PC-9 (cell line): ENCODE results near the gene MCM6. TPM values are rescaled to one million over a fixed set of nuclear protein-coding genes. Genes with fewer than 3 reads are reported as not detected.
"Not testable (repeated sequence)": the region's sequence is repeated elsewhere in the genome, so short reads cannot be mapped to it uniquely, and the experiment has no call there.

Source experiments
- BruUV-seq: library from RNA; stranded (reverse); fragments of 400-500 nt; replicated peaks from 2 replicates; lab custom pipeline; 2021; lab: Mats Ljungman, UMichigan
- CTCF ChIA-PET: fragments of 300-600 bp; sonication (Branson Sonifier 250); formaldehyde crosslinking; loops from one replicate; lab custom pipeline; 2022; ENCODE audit warnings: antibody characterized with exemption; lab: Charles Lee
- POLR2A ChIA-PET: fragments of 300-600 bp; sonication (Branson Sonifier 250); formaldehyde crosslinking; loops from one replicate; lab custom pipeline; 2022; ENCODE audit warnings: antibody characterized with exemption; ENCODE audit not compliant: unreplicated experiment; lab: Charles Lee
- DNase-seq, 2 experiments: peaks; one replicate each; pipeline versions ENCODE4 v3.0.0 to v3.0.0-alpha.2; 2015 to 2022; ENCODE audit warnings: mixed read lengths in 1 of 2
- H2AFZ ChIP-seq: fragments of 200-600 bp; sonication (generic); 2 replicates; pipeline ENCODE4 v1.8.1; 2017; ENCODE audit warnings: antibody characterized with exemption
- H3F3A ChIP-seq: fragments of 200-600 bp; sonication (generic); 2 replicates; pipeline ENCODE4 v1.8.1; 2017; ENCODE audit warnings: antibody characterized with exemption, mild to moderate bottlenecking, low read depth; ENCODE audit not compliant: insufficient read depth
- H3K27ac ChIP-seq: fragments of 200-600 bp; sonication (generic); 2 replicates; pipeline ENCODE4 v1.6.1; 2016; ENCODE audit warnings: mixed run types
- H3K27me3 ChIP-seq: fragments of 200-600 bp; sonication (generic); 2 replicates; pipeline ENCODE4 v1.6.1; 2016; ENCODE audit warnings: low read depth, mixed run types; ENCODE audit not compliant: insufficient read depth
- H3K36me3 ChIP-seq: fragments of 200-600 bp; sonication (generic); 2 replicates; pipeline ENCODE4 v1.6.1; 2016; ENCODE audit warnings: low read depth, mixed run types
- H3K4me1 ChIP-seq: fragments of 200-600 bp; sonication (generic); replicated peaks from 2 replicates; pipeline ENCODE4 v1.6.1; 2016; ENCODE audit warnings: mixed run types; ENCODE audit not compliant: insufficient read depth
- H3K4me2 ChIP-seq: fragments of 200-600 bp; sonication (generic); 2 replicates; pipeline ENCODE4 v1.6.1; 2017; ENCODE audit warnings: mixed run types
- H3K4me3 ChIP-seq: fragments of 200-600 bp; sonication (generic); 2 replicates; pipeline ENCODE4 v1.6.1; 2016; ENCODE audit warnings: mixed run types
- H3K79me2 ChIP-seq: fragments of 200-600 bp; sonication (generic); 2 replicates; pipeline ENCODE4 v1.6.1; 2017; ENCODE audit warnings: low read depth, mixed run types
- H3K9me2 ChIP-seq: fragments of 200-600 bp; sonication (generic); 2 replicates; pipeline ENCODE4 v1.8.1; 2017; ENCODE audit warnings: mild to moderate bottlenecking; ENCODE audit not compliant: insufficient read depth
- H3K9me3 ChIP-seq: fragments of 200-600 bp; sonication (generic); 2 replicates; pipeline ENCODE4 v1.8.1; 2016; ENCODE audit warnings: low read depth; ENCODE audit not compliant: insufficient read depth
- H4K20me1 ChIP-seq: fragments of 200-600 bp; sonication (generic); 2 replicates; pipeline ENCODE4 v1.8.1; 2017; ENCODE audit not compliant: insufficient read depth
- CTCF ChIP-seq: fragments of 200-600 bp; sonication (generic); conservative IDR thresholded peaks from 2 replicates; pipeline ENCODE4 v1.6.1; 2017; ENCODE audit warnings: mixed run types, antibody characterized with exemption, mild to moderate bottlenecking, moderate library complexity
- EZH2 ChIP-seq: fragments of 200-600 bp; sonication (generic); IDR thresholded peaks from 2 replicates; pipeline ENCODE4 v1.8.0; 2017; ENCODE audit warnings: antibody characterized with exemption, low read depth
- intact Hi-C: fragments of 100-400 bp; cut with micrococcal nuclease; formaldehyde crosslinking; loops from one replicate; pipeline ENCODE4 v1.10.0; 2022; ENCODE audit not compliant: unreplicated experiment
- total RNA-seq: library from RNA; stranded (reverse); gene quantifications from 2 replicates; pipeline ENCODE4 v1.2.3, GENCODE V29; 2021

The MCM6 gene
- total RNA-seq, 1 experiment from 2014 or later = 33.1 TPM

GRCh38 chr2:135812907-135813511 lies 63.2 kb downstream of the MCM6 start:
- ChIA-PET CTCF (no interaction called here), POLR2A (no interaction called here)
- H3K4me1 ChIP-seq = no peaks in the 10 kb centered on the region
- H3K9me3 ChIP-seq = no peaks in the 10 kb centered on the region
- no peak overlapping the region for H3K4me2 ChIP-seq
- no peak for DNase-seq
- no peaks in the 10 kb centered on the region for H3K9me2 ChIP-seq
- no peaks in the 10 kb centered on the region for H4K20me1 ChIP-seq
- intact Hi-C loops = no loop called here
- H3K79me2 ChIP-seq = no peaks in the 10 kb centered on the region
- H3K4me3 ChIP-seq = no peak overlapping the region
- TF ChIP-seq CTCF (no peak), EZH2 (no peak)
- peaks cover 50% of the 10 kb centered on the region for H3K27me3 ChIP-seq
- H3K36me3 ChIP-seq = no peaks in the 10 kb centered on the region
- no TSS peak for BruUV-seq
- H3F3A ChIP-seq = no peaks in the 10 kb centered on the region
- no peak overlapping the region for H3K27ac ChIP-seq
- no peak overlapping the region for H2AFZ ChIP-seq

- CTCF ChIA-PET, POLR2A ChIA-PET, H4K20me1 ChIP-seq, DNase-seq, H2AFZ ChIP-seq, H3K4me3 ChIP-seq, BruUV-seq, H3K36me3 ChIP-seq, H3K4me2 ChIP-seq, H3K4me1 ChIP-seq, intact Hi-C loops, H3K79me2 ChIP-seq, H3K27ac ChIP-seq, H3F3A ChIP-seq, H3K9me2 ChIP-seq, H3K9me3 ChIP-seq: not testable (repeated sequence)
- peaks cover 33% of the 10 kb centered on the region for H3K27me3 ChIP-seq
Observed at GRCh38 chr2:135807874-135808273, 68.4 kb downstream of the MCM6 start.

- H4K20me1 ChIP-seq = no peaks in the 10 kb centered on the region
- no peaks in the 10 kb centered on the region for H3K9me2 ChIP-seq
- no peak overlapping the region for H3K27ac ChIP-seq
- H3K9me3 ChIP-seq = peaks cover 8% of the 10 kb centered on the region; the same call in 1 of the 2 replicates
- no peaks in the 10 kb centered on the region for H3K79me2 ChIP-seq
- H3K27me3 ChIP-seq = 0 out of 2 replicates have a peak, but pooled peaks cover 7% of the 10 kb centered on the region
- ChIA-PET CTCF (interaction anchor here (0.6 kb wide), 2 partner anchors 84 to 807 kb away, joined by 3 to 6 read pairs; no protein-coding TSS in a partner anchor), POLR2A (no interaction called here)
- H3K36me3 ChIP-seq = no peaks in the 10 kb centered on the region
- no peaks in the 10 kb centered on the region for H3K4me1 ChIP-seq
- H3K4me2 ChIP-seq = no peak overlapping the region
- intact Hi-C loops = no loop called here
- H3F3A ChIP-seq = no peaks in the 10 kb centered on the region
- TF ChIP-seq EZH2 (no peak), CTCF (no peak)
- no peak for DNase-seq
- no peak overlapping the region for H2AFZ ChIP-seq
- no TSS peak for BruUV-seq
- H3K4me3 ChIP-seq = no peak overlapping the region
Observed at GRCh38 chr2:135803278-135803677, 73.0 kb downstream of the MCM6 start.

GRCh38 chr2:135802350-135802749 lies 73.9 kb downstream of the MCM6 start:
- ChIA-PET POLR2A (no interaction called here), CTCF (no interaction called here)

More at GRCh38 chr2:135802350-135802749, 73.9 kb downstream of the MCM6 start:
- Histone ChIP-seq H3K9me3 (peaks cover 8% of the 10 kb centered on the region; the same call in 1 of the 2 replicates), H3F3A (no peaks in the 10 kb centered on the region), H3K9me2 (no peaks in the 10 kb centered on the region), H2AFZ (no peak overlapping the region), H3K4me3 (no peak overlapping the region), H3K36me3 (no peaks in the 10 kb centered on the region), H4K20me1 (no peaks in the 10 kb centered on the region), H3K4me2 (no peak overlapping the region), H3K79me2 (no peaks in the 10 kb centered on the region), H3K27me3 (0 out of 2 replicates have a peak, but pooled peaks cover under 1% of the 10 kb centered on the region), H3K27ac (no peak overlapping the region), H3K4me1 (no peaks in the 10 kb centered on the region)
- no TSS peak for BruUV-seq
- intact Hi-C loops = no loop called here
- DNase-seq = no peak
- TF ChIP-seq CTCF (no peak), EZH2 (no peak)
